Tibial nerve (tissue), 3 donors: ENCODE results near the gene ALDOA.

Experiments
- POLR2A ChIP-seq, 2 donors: fragments of 450-650 bp; IDR thresholded peaks; one replicate each; pipeline ENCODE4 v1.6.1; 2017; ENCODE audit warnings: antibody characterized with exemption in 2 of 2, mild to moderate bottlenecking in 2 of 2, moderate library complexity in 2 of 2
- TF ChIP-seq, protein P1 (sequence below), 5 experiments: fragments of 200-600 bp in 3 of 5; fragments of 450-650 bp in 2 of 5; sonication (generic) in 3 of 5; IDR thresholded peaks; one replicate each; pipeline ENCODE4 v1.5.1; 2016 to 2019; ENCODE audit warnings: antibody characterized with exemption in 5 of 5, mild to moderate bottlenecking in 3 of 5, moderate library complexity in 2 of 5

- TF ChIP-seq, protein P1, sequence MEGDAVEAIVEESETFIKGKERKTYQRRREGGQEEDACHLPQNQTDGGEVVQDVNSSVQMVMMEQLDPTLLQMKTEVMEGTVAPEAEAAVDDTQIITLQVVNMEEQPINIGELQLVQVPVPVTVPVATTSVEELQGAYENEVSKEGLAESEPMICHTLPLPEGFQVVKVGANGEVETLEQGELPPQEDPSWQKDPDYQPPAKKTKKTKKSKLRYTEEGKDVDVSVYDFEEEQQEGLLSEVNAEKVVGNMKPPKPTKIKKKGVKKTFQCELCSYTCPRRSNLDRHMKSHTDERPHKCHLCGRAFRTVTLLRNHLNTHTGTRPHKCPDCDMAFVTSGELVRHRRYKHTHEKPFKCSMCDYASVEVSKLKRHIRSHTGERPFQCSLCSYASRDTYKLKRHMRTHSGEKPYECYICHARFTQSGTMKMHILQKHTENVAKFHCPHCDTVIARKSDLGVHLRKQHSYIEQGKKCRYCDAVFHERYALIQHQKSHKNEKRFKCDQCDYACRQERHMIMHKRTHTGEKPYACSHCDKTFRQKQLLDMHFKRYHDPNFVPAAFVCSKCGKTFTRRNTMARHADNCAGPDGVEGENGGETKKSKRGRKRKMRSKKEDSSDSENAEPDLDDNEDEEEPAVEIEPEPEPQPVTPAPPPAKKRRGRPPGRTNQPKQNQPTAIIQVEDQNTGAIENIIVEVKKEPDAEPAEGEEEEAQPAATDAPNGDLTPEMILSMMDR (IDR thresholded peaks at IDR 0.05) = no peak
- no peak for TF ChIP-seq POLR2A (IDR thresholded peaks at IDR 0.05)
Observed at GRCh38 chr16:30049871-30050270, 15.7 kb upstream of the ALDOA start.
